H9 (cell line): ENCODE results near the gene GRIK4. TPM values are rescaled to one million over a fixed set of nuclear protein-coding genes. Genes with fewer than 3 reads are reported as not detected.
A peak's percentile ranks its signal among the peaks of the same experiment; 100 is the strongest.

Experiments used
- DNase-seq: peaks from one replicate; pipeline ENCODE4 v3.0.0-alpha.2; 2017
- H2AFZ ChIP-seq: one replicate; pipeline ENCODE4 v1.6.1; 2013; ENCODE audit warnings: mild to moderate bottlenecking, low read length, control low read depth, moderate library complexity
- H2AK5ac ChIP-seq: 2 replicates; pipeline ENCODE4 v1.6.1; 2013; ENCODE audit warnings: low read length, control low read depth, mixed read lengths; ENCODE audit not compliant: insufficient read length
- H2BK120ac ChIP-seq: one replicate; pipeline ENCODE4 v1.6.1; 2013; ENCODE audit warnings: low read depth, mild to moderate bottlenecking, low read length, control low read depth, inconsistent platforms; ENCODE audit not compliant: poor library complexity, severe bottlenecking
- H2BK12ac ChIP-seq: 2 replicates; pipeline ENCODE4 v1.6.1; 2013; ENCODE audit warnings: low read length, control low read depth, mixed read lengths, low read depth; ENCODE audit not compliant: insufficient read length
- H2BK15ac ChIP-seq: 2 replicates; pipeline ENCODE4 v1.6.1; 2013; ENCODE audit warnings: low read depth, low read length, control low read depth
- H2BK20ac ChIP-seq: one replicate; pipeline ENCODE4 v1.6.1; 2013; ENCODE audit warnings: low read depth, mild to moderate bottlenecking, low read length, control low read depth, inconsistent platforms; ENCODE audit not compliant: poor library complexity, severe bottlenecking
- H2BK5ac ChIP-seq: 2 replicates; pipeline ENCODE4 v1.6.1; 2013; ENCODE audit warnings: low read length, control low read depth, mixed read lengths; ENCODE audit not compliant: insufficient read length
- H3K14ac ChIP-seq: 2 replicates; pipeline ENCODE4 v1.6.1; 2013; ENCODE audit warnings: low read length, control low read depth; ENCODE audit not compliant: insufficient read depth
- H3K18ac ChIP-seq: 2 replicates; pipeline ENCODE4 v1.6.1; 2013; ENCODE audit warnings: low read depth, mild to moderate bottlenecking, mixed read lengths, low read length, control low read depth; ENCODE audit not compliant: insufficient read length
- H3K23ac ChIP-seq: 2 replicates; pipeline ENCODE4 v1.6.1; 2013; ENCODE audit warnings: low read length, control low read depth, mixed read lengths, low read depth; ENCODE audit not compliant: insufficient read length
- H3K23me2 ChIP-seq: 2 replicates; pipeline ENCODE4 v1.6.1; 2013; ENCODE audit warnings: low read depth, mild to moderate bottlenecking, mixed read lengths, low read length, control low read depth; ENCODE audit not compliant: insufficient read length, poor library complexity, severe bottlenecking
- H3K27ac ChIP-seq: 2 replicates; pipeline ENCODE4 v1.5.1; 2013; ENCODE audit warnings: low read length, control low read depth, mixed read lengths, low read depth; ENCODE audit not compliant: insufficient read length
- H3K27me3 ChIP-seq: 2 replicates; pipeline ENCODE4 v1.6.1; 2013; ENCODE audit warnings: low read length, control low read depth, inconsistent platforms; ENCODE audit not compliant: insufficient read depth
- H3K4ac ChIP-seq: 2 replicates; pipeline ENCODE4 v1.6.1; 2013; ENCODE audit warnings: low read depth, mild to moderate bottlenecking, control low read depth, inconsistent platforms, low read length, moderate library complexity
- H3K4me1 ChIP-seq: 2 replicates; pipeline ENCODE4 v1.6.1; 2013; ENCODE audit warnings: low read length, control low read depth, inconsistent platforms; ENCODE audit not compliant: insufficient read depth
- H3K4me2 ChIP-seq: 2 replicates; pipeline ENCODE4 v1.6.1; 2013; ENCODE audit warnings: low read length, control low read depth, mixed read lengths; ENCODE audit not compliant: insufficient read length, insufficient read depth
- H3K56ac ChIP-seq: 2 replicates; pipeline ENCODE4 v1.6.1; 2013; ENCODE audit warnings: low read depth, mild to moderate bottlenecking, mixed read lengths, low read length, control low read depth; ENCODE audit not compliant: insufficient read length
- H3K79me1 ChIP-seq: 2 replicates; pipeline ENCODE4 v1.6.1; 2013; ENCODE audit warnings: low read depth, mild to moderate bottlenecking, moderate library complexity, low read length, control low read depth, inconsistent platforms; ENCODE audit not compliant: insufficient read depth, poor library complexity, severe bottlenecking
- H3K79me2 ChIP-seq: 2 replicates; pipeline ENCODE4 v1.6.1; 2013; ENCODE audit warnings: low read length, control low read depth, inconsistent platforms; ENCODE audit not compliant: insufficient read depth
- H3K9ac ChIP-seq: 2 replicates; pipeline ENCODE4 v1.6.1; 2013; ENCODE audit warnings: low read length, control low read depth, mixed read lengths; ENCODE audit not compliant: insufficient read length; ENCODE audit errors: extremely low read depth
- H3K9me3 ChIP-seq: one replicate; pipeline ENCODE4 v1.6.1; 2013; ENCODE audit warnings: low read depth, low read length, inconsistent platforms; ENCODE audit not compliant: control insufficient read depth
- H3T11ph ChIP-seq: one replicate; pipeline ENCODE4 v1.6.1; 2013; ENCODE audit warnings: mild to moderate bottlenecking, low read length, control low read depth, inconsistent platforms
- H4K20me1 ChIP-seq: one replicate; pipeline ENCODE4 v1.6.1; 2013; ENCODE audit not compliant: control insufficient read depth, insufficient read length, insufficient read depth
- H4K5ac ChIP-seq: 2 replicates; pipeline ENCODE4 v1.6.1; 2013; ENCODE audit warnings: low read depth, mild to moderate bottlenecking, mixed read lengths, low read length, control low read depth; ENCODE audit not compliant: insufficient read length
- H4K8ac ChIP-seq: replicated peaks from 2 replicates; pipeline ENCODE4 v1.6.1; 2013; ENCODE audit warnings: low read length, control low read depth, mixed read lengths, low read depth; ENCODE audit not compliant: insufficient read length
- H4K91ac ChIP-seq: 2 replicates; pipeline ENCODE4 v1.6.1; 2013; ENCODE audit warnings: low read depth, mild to moderate bottlenecking, moderate library complexity, mixed read lengths, low read length, control low read depth; ENCODE audit not compliant: insufficient read length
- H3K27ac Mint-ChIP-seq, 3 experiments: 2 replicates in 2 of 3; 3 replicates in 1 of 3; pipeline ENCODE4 v1.8.0; 2020 to 2021; ENCODE audit warnings: mixed read lengths in 3 of 3, mild to moderate bottlenecking in 1 of 3, moderate library complexity in 1 of 3
- H3K27me3 Mint-ChIP-seq: 2 replicates; pipeline ENCODE4 v1.8.0; 2021; ENCODE audit warnings: low read depth, mild to moderate bottlenecking, moderate library complexity, mixed read lengths
- H3K36me3 Mint-ChIP-seq, 3 experiments: 2 replicates in 2 of 3; 3 replicates in 1 of 3; pipeline ENCODE4 v1.8.0; 2020 to 2021; ENCODE audit warnings: low read depth in 3 of 3, mixed read lengths in 3 of 3; ENCODE audit not compliant: insufficient read depth in 1 of 3
- H3K4me1 Mint-ChIP-seq, 2 experiments: 2 replicates each; pipeline ENCODE4 v1.8.0; 2020; ENCODE audit warnings: mixed read lengths in 2 of 2
- H3K4me3 Mint-ChIP-seq, 2 experiments: 2 replicates in 1 of 2; 3 replicates in 1 of 2; pipeline ENCODE4 v1.8.0; 2020 to 2021; ENCODE audit warnings: mild to moderate bottlenecking in 2 of 2, mixed read lengths in 2 of 2, moderate library complexity in 1 of 2
- H3K9me3 Mint-ChIP-seq, 2 experiments: 2 replicates in 1 of 2; 3 replicates in 1 of 2; pipeline ENCODE4 v1.8.0; 2020; ENCODE audit warnings: mild to moderate bottlenecking in 2 of 2, mixed read lengths in 2 of 2, moderate library complexity in 1 of 2
- WGBS: extraction: QIAGEN DNeasy Blood & Tissue Kit; methylation state at CpG from one replicate; pipeline ENCODE4 v1.1.7; 2013; ENCODE audit warnings: missing lambda C conversion rate, low lambda C conversion rate, mixed read lengths; ENCODE audit not compliant: insufficient read length; ENCODE audit errors: extremely low coverage; 5-methylcytosine and 5-hydroxymethylcytosine counted together
- total RNA-seq: library from RNA; stranded (reverse); gene quantifications from 2 replicates; pipeline ENCODE4 v1.2.1, GENCODE V29; 2021
- TF ChIP-seq, protein P1 (sequence below): fragments of 200-600 bp; sonication (generic); conservative IDR thresholded peaks from 3 replicates; pipeline ENCODE4 v1.8.0; 2021; ENCODE audit warnings: antibody characterized with exemption, mild to moderate bottlenecking

GRIK4 gene
- total RNA-seq, 1 experiment from 2014 or later, result 2.3 TPM

DNA sequence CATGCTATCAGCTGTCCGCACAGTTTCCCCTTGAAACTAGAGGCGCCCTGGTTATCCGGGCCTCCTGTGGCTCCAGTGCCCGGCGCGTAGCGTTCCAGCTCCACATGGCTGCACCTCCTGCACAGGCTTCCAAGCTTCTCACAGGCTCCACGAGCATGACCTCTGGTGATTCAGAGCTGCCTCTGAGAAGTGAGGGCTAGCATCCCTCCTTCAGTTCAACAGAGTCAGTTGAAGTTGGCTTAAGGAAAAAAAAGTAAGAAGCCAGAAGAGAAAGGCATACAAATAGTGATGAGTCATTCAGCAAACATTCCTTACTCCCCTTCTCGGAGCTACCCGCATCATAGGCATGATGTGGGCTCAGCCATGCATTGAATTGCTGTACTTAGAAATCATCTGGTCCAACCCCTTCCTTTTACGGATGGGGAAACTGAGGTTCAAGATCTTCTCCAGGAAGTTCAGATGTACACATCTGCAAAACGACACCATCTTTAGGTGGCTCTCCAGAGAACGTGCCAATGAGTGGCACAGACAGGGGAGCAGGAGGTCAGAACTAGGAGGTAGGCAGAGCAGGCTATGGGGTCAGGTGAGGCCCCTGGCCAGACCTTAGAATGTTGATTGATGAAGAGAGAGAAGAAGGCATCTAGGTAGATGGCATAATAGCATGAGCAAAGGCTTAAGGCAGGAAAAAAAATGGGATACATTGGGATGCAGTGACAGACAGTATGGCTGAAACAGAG, 296.0 kb downstream of the GRIK4 start:
- Histone ChIP-seq H3K14ac (peak overlapping the region; percentile 46), H2BK20ac (no peak overlapping the region), H3K18ac (no peak overlapping the region), H2BK12ac (no peak overlapping the region), H2BK5ac (no peak overlapping the region), H3K23ac (no peak overlapping the region), H3K9me3 (no peaks in the 10 kb centered on the region), H2BK15ac (no peak overlapping the region), H4K91ac (peak overlapping the region; percentile 33), H3K4me1 (peaks cover 8% of the 10 kb centered on the region; the same call in 1 of the 2 replicates), H2BK120ac (no peak overlapping the region), H4K8ac (no peak overlapping the region), H3K4ac (no peak overlapping the region), H2AFZ (no peak overlapping the region), H3T11ph (no peak overlapping the region), H3K27ac (no peak overlapping the region), H3K56ac (no peak overlapping the region), H3K23me2 (no peaks in the 10 kb centered on the region), H3K79me1 (no peaks in the 10 kb centered on the region), H4K5ac (no peak overlapping the region), H2AK5ac (no peak overlapping the region), H3K27me3 (no peaks in the 10 kb centered on the region), H3K9ac (no peak overlapping the region), H4K20me1 (peaks cover 3% of the 10 kb centered on the region), H3K79me2 (no peaks in the 10 kb centered on the region), H3K4me2 (no peak overlapping the region)
- Mint-ChIP-seq H3K9me3 (no peaks in the 10 kb centered on the region), H3K36me3 (no peaks in the 10 kb centered on the region), H3K27ac (no peak overlapping the region), H3K4me3 (no peak overlapping the region), H3K27me3 (peaks cover 1% of the 10 kb centered on the region), H3K4me1 (peaks cover 24 to 35% of the 10 kb centered on the region in 2 experiments)
- no CpG with 5 or more reads among the region's 13 CpGs for WGBS
- DNase-seq, result peak; percentile 38
- TF ChIP-seq, protein P1, sequence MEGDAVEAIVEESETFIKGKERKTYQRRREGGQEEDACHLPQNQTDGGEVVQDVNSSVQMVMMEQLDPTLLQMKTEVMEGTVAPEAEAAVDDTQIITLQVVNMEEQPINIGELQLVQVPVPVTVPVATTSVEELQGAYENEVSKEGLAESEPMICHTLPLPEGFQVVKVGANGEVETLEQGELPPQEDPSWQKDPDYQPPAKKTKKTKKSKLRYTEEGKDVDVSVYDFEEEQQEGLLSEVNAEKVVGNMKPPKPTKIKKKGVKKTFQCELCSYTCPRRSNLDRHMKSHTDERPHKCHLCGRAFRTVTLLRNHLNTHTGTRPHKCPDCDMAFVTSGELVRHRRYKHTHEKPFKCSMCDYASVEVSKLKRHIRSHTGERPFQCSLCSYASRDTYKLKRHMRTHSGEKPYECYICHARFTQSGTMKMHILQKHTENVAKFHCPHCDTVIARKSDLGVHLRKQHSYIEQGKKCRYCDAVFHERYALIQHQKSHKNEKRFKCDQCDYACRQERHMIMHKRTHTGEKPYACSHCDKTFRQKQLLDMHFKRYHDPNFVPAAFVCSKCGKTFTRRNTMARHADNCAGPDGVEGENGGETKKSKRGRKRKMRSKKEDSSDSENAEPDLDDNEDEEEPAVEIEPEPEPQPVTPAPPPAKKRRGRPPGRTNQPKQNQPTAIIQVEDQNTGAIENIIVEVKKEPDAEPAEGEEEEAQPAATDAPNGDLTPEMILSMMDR, result no peak
